HG02943 (cell line): Measurements from ENCODE around the gene BCL7B.
"Not testable (repeated sequence)": the region's sequence is repeated elsewhere in the genome, so short reads cannot be mapped to it uniquely, and the experiment has no call there.

Source experiments
- ATAC-seq: cut with Tn5 transposase; IDR thresholded peaks from one replicate; pipeline ENCODE4 v1.9.1; 2021; ENCODE audit warnings: mild to moderate bottlenecking, low read depth, moderate library complexity; ENCODE audit not compliant: unreplicated experiment

The BCL7B gene

GRCh38 chr7:73537051-73537450 is 20.4 kb downstream of the BCL7B start:
- ATAC-seq = no peak

GRCh38 chr7:73536479-73536878 is 21.0 kb downstream of the BCL7B start:
- no peak for ATAC-seq

GRCh38 chr7:73535918-73536317 is 21.6 kb downstream of the BCL7B start:
- ATAC-seq = not testable (repeated sequence)

- no peak for ATAC-seq
Measured at GRCh38 chr7:73533742-73534141, 23.7 kb downstream of the BCL7B start.

- ATAC-seq = no peak
Measured at GRCh38 chr7:73532224-73532623, 25.3 kb downstream of the BCL7B start.

GRCh38 chr7:73530800-73531199 is 26.7 kb downstream of the BCL7B start:
- no peak for ATAC-seq

GRCh38 chr7:73526896-73527821 is 30.3 kb downstream of the BCL7B start:
- ATAC-seq = no peak

- ATAC-seq = not testable (repeated sequence)
Measured at GRCh38 chr7:73526158-73526494, 31.4 kb downstream of the BCL7B start.

- ATAC-seq = peak; percentile 85
Measured at GRCh38 chr7:73522105-73522872, 35.2 kb downstream of the BCL7B start, which contains the start of gene BAZ1B. BAZ1B (minus strand) TSS chr7:73522293; CDS start chr7:73521933, 360 bp downstream.

GRCh38 chr7:73521636-73522104 is 35.8 kb downstream of the BCL7B start:
- peak; percentile 39 for ATAC-seq

GRCh38 chr7:73520673-73521635 is 36.5 kb downstream of the BCL7B start:
- no peak for ATAC-seq

- ATAC-seq = no peak
Measured at GRCh38 chr7:73519867-73520672, 37.4 kb downstream of the BCL7B start.

- no peak for ATAC-seq
Measured at GRCh38 chr7:73518470-73518869, 39.0 kb downstream of the BCL7B start.

- ATAC-seq = no peak
Measured at GRCh38 chr7:73517241-73517995, 40.1 kb downstream of the BCL7B start.

- ATAC-seq = no peak
Measured at GRCh38 chr7:73515178-73515577, 42.3 kb downstream of the BCL7B start.

GRCh38 chr7:73512018-73512780 is 45.3 kb downstream of the BCL7B start:
- no peak for ATAC-seq

- no peak for ATAC-seq
Measured at GRCh38 chr7:73509463-73509862, 48.0 kb downstream of the BCL7B start.

- no peak for ATAC-seq
Measured at GRCh38 chr7:73507556-73507955, 49.9 kb downstream of the BCL7B start.
